Hepatocyte (in vitro differentiated cells): ENCODE data around the gene CTNNA1. TPM values are rescaled to one million over a fixed set of nuclear protein-coding genes. Genes with fewer than 3 reads are reported as not detected.

Experiments used
- DNase-seq: peaks from one replicate; pipeline ENCODE4 v3.0.0-alpha.2; 2016; ENCODE audit warnings: low spot score
- H2AFZ ChIP-seq: fragments of 200-600 bp; sonication (generic); 2 replicates; pipeline ENCODE4 v1.6.0; 2016; ENCODE audit warnings: antibody characterized with exemption, mild to moderate bottlenecking
- H3K27ac ChIP-seq: fragments of 200-600 bp; sonication (generic); 2 replicates; pipeline ENCODE4 v1.5.1; 2016; ENCODE audit warnings: mild to moderate bottlenecking
- H3K27me3 ChIP-seq: fragments of 200-600 bp; sonication (generic); 2 replicates; pipeline ENCODE4 v1.6.1; 2016
- H3K36me3 ChIP-seq: fragments of 200-600 bp; sonication (generic); replicated peaks from 2 replicates; pipeline ENCODE4 v1.5.1; 2016; ENCODE audit warnings: low read depth; ENCODE audit not compliant: insufficient read depth
- H3K4me1 ChIP-seq: fragments of 200-600 bp; sonication (generic); 2 replicates; pipeline ENCODE4 v1.5.1; 2016; ENCODE audit warnings: mild to moderate bottlenecking, moderate library complexity; ENCODE audit not compliant: insufficient read depth
- H3K4me2 ChIP-seq: fragments of 200-600 bp; sonication (generic); 2 replicates; pipeline ENCODE4 v1.6.0; 2016
- H3K4me3 ChIP-seq: fragments of 200-600 bp; sonication (generic); 2 replicates; pipeline ENCODE4 v1.5.1; 2016; ENCODE audit warnings: mild to moderate bottlenecking
- H3K79me2 ChIP-seq: fragments of 200-600 bp; sonication (generic); 2 replicates; pipeline ENCODE4 v1.6.0; 2017; ENCODE audit warnings: mild to moderate bottlenecking
- H3K9me2 ChIP-seq: fragments of 200-600 bp; sonication (generic); replicated peaks from 2 replicates; pipeline ENCODE4 v1.6.0; 2017; ENCODE audit warnings: mild to moderate bottlenecking; ENCODE audit not compliant: insufficient read depth
- H3K9me3 ChIP-seq: fragments of 200-600 bp; sonication (generic); 2 replicates; pipeline ENCODE4 v1.5.1; 2016; ENCODE audit warnings: low read depth, mild to moderate bottlenecking
- H4K20me1 ChIP-seq: fragments of 200-600 bp; sonication (generic); 2 replicates; pipeline ENCODE4 v1.6.0; 2016; ENCODE audit warnings: mild to moderate bottlenecking; ENCODE audit not compliant: insufficient read depth, poor library complexity, severe bottlenecking
- EZH2 ChIP-seq: fragments of 200-600 bp; sonication (generic); IDR thresholded peaks from 2 replicates; pipeline ENCODE4 v1.6.1; 2016; ENCODE audit warnings: antibody characterized with exemption, mild to moderate bottlenecking, borderline replicate concordance
- EZH2phosphoT487 ChIP-seq: fragments of 200-600 bp; sonication (generic); IDR thresholded peaks from one replicate; pipeline ENCODE4 v1.6.1; 2018; ENCODE audit warnings: antibody characterized with exemption, mild to moderate bottlenecking, low read depth, moderate library complexity; ENCODE audit not compliant: unreplicated experiment, severe bottlenecking
- WGBS: methylation state at CpG from one replicate; pipeline ENCODE4 v1.1.6; 2016; ENCODE audit warnings: low lambda C conversion rate; ENCODE audit errors: missing lambda C conversion rate; 5-methylcytosine and 5-hydroxymethylcytosine counted together
- polyA plus RNA-seq: library from polyadenylated mRNA; unstranded; fragments of >200 nt; fragmentation: Nextera tagmentation; extraction: Ambion mirVana; gene quantifications from 2 replicates; pipeline ENCODE4 v1.2.1, GENCODE V29; 2016
- total RNA-seq: library from RNA; depleted of rRNA; stranded (reverse); fragments of >200 nt; gene quantifications from 2 replicates; pipeline ENCODE4 v1.2.3, GENCODE V29; 2014
- TF ChIP-seq, protein P1 (sequence below): fragments of 200-600 bp; sonication (generic); IDR thresholded peaks from 2 replicates; pipeline ENCODE4 v1.5.1; 2016; ENCODE audit warnings: antibody characterized with exemption, mild to moderate bottlenecking; ENCODE audit not compliant: poor library complexity

The CTNNA1 gene
- total and polyA plus RNA-seq, 2 experiments from 2014 or later, result 152 to 349 TPM

DNA sequence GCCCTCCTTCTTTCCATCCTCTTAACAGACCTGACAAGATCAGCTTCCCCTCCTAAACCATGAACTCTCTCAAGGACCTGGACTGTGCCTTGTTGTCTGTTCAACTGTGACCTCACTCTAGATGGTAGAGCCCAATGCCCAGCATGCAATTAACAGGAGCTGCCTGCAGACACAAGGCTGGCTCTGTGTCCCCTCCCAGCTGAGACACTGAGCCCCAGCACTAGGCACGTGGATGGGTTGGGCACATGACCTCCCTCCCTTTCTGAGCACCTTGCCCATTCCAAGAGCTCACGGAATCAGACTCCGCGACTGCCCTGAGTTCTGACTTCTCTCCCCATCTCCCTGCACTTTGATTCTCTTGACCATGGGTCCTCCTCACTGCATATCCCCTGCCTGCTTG lies 215.4 kb downstream of the CTNNA1 start:
- TF ChIP-seq, protein P1, sequence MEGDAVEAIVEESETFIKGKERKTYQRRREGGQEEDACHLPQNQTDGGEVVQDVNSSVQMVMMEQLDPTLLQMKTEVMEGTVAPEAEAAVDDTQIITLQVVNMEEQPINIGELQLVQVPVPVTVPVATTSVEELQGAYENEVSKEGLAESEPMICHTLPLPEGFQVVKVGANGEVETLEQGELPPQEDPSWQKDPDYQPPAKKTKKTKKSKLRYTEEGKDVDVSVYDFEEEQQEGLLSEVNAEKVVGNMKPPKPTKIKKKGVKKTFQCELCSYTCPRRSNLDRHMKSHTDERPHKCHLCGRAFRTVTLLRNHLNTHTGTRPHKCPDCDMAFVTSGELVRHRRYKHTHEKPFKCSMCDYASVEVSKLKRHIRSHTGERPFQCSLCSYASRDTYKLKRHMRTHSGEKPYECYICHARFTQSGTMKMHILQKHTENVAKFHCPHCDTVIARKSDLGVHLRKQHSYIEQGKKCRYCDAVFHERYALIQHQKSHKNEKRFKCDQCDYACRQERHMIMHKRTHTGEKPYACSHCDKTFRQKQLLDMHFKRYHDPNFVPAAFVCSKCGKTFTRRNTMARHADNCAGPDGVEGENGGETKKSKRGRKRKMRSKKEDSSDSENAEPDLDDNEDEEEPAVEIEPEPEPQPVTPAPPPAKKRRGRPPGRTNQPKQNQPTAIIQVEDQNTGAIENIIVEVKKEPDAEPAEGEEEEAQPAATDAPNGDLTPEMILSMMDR, result no peak
- TF ChIP-seq EZH2phosphoT487 (no peak), EZH2 (no peak)

DNA sequence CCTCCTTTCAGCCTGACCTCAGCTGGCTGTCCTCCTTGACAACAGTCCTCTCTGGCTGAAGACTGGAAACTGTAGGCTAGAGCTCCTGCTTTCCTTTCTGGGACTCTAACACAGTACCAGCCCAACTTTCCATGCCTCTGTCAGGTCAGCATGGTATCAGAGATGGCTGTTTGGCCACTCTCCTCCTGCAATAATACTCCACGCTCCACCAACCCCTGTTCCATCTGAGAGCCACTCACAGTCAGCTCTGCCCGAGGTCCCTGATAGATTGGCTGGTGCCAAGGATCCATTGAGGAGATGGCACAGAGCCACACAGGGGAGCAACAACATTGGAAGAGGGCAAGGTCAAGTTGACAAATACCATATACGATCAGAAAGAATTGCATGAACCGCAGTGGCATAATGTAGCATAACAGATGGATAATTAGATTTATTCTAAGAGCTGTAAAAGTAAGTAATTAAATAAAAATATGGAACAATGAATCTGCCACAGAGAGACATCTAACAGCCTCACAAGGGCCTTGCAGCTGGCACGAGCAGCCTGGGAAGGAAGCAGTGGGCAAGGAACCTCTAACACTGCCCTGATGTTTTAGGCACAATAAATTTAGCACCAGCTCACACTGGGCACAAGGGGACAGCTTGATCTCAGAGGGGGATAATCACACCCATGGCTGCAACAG lies 216.2 kb downstream of the CTNNA1 start:
- peaks cover 13% of the 10 kb centered on the region for H3K4me1 ChIP-seq
- no peak for TF ChIP-seq EZH2phosphoT487
- TF ChIP-seq, protein P1, result no peak
- TF ChIP-seq EZH2, result no peak
- no peaks in the 10 kb centered on the region for H3K9me3 ChIP-seq
- H2AFZ ChIP-seq, result no peak overlapping the region
- no peaks in the 10 kb centered on the region for H4K20me1 ChIP-seq
- no peak overlapping the region for H3K27ac ChIP-seq
- no peak for DNase-seq
- H3K79me2 ChIP-seq, result no peaks in the 10 kb centered on the region
- H3K36me3 ChIP-seq, result no peaks in the 10 kb centered on the region
- no peak overlapping the region for H3K4me3 ChIP-seq
- no peaks in the 10 kb centered on the region for H3K27me3 ChIP-seq
- 97% methylated on average over 5 of the region's 5 CpGs for WGBS
- H3K4me2 ChIP-seq, result no peak overlapping the region
- H3K9me2 ChIP-seq, result no peaks in the 10 kb centered on the region

More for the DNA sequence above, 215.4 kb downstream of the CTNNA1 start:
- Histone ChIP-seq H3K4me2 (no peak overlapping the region), H4K20me1 (no peaks in the 10 kb centered on the region), H2AFZ (no peak overlapping the region), H3K27me3 (no peaks in the 10 kb centered on the region), H3K9me2 (no peaks in the 10 kb centered on the region), H3K36me3 (no peaks in the 10 kb centered on the region), H3K27ac (no peak overlapping the region), H3K79me2 (no peaks in the 10 kb centered on the region), H3K9me3 (no peaks in the 10 kb centered on the region), H3K4me3 (no peak overlapping the region), H3K4me1 (peaks cover 19% of the 10 kb centered on the region)
- no peak for DNase-seq
- 87% methylated on average over 4 of the region's 4 CpGs for WGBS

DNA sequence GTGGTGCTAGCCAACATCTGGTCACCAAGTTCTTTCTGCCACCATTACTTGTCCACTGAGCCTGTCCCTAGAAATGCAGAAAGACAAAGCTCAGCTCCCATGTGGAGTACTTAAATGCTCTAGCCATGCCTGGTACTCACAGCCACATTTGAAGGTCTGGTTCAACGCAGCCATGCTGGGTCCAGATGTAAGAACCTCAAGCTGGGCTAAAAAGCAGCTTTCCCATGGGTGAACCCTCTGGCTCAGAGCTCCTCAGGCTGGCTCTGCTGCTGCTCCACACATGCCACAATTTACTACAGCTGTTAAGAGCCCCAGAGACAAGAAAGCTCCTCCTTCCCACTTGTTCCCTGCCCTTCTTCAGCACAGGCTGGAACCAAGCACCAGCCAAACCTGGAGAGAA lies 219.0 kb downstream of the CTNNA1 start:
- Histone ChIP-seq H3K9me2 (no peaks in the 10 kb centered on the region), H3K9me3 (no peaks in the 10 kb centered on the region), H2AFZ (no peak overlapping the region), H3K27me3 (no peaks in the 10 kb centered on the region), H3K4me3 (no peak overlapping the region), H3K4me2 (no peak overlapping the region), H3K4me1 (peaks cover 7% of the 10 kb centered on the region), H3K36me3 (no peaks in the 10 kb centered on the region), H3K79me2 (no peaks in the 10 kb centered on the region), H4K20me1 (no peaks in the 10 kb centered on the region), H3K27ac (no peak overlapping the region)
- no peak for DNase-seq
- no peak for TF ChIP-seq EZH2phosphoT487
- TF ChIP-seq, protein P1, result no peak
- TF ChIP-seq EZH2, result no peak
- 94% methylated on average over 1 of the region's 1 CpG for whole genome bisulfite sequencing
